ENCODE data around the gene COL4A3.

- TF ChIP-seq CTCF (conservative IDR thresholded peaks at IDR 0.05) (no peak), ZFX (IDR thresholded peaks at IDR 0.05) (no peak)
These were observed 21.3 kb downstream of the COL4A3 start for GRCh38 chr2:227185615-227186232.

All from C4-2B (cell line).